Esophagus muscularis mucosa (tissue), 4 donors: ENCODE measurements around the gene DDX4.

Experiments
- EP300 ChIP-seq: sonication (generic); formaldehyde crosslinking; IDR thresholded peaks from one replicate; pipeline ENCODE4 v1.6.1; 2017; ENCODE audit warnings: antibody characterized with exemption
- POLR2A ChIP-seq: fragments of 450-650 bp; IDR thresholded peaks from one replicate; pipeline ENCODE4 v1.6.1; 2017; ENCODE audit warnings: antibody characterized with exemption, moderate library complexity, mild to moderate bottlenecking, low read depth
- POLR2AphosphoS5 ChIP-seq, 2 donors: sonication (generic); formaldehyde crosslinking; IDR thresholded peaks; one replicate each; pipeline ENCODE4 v1.6.1; 2017; ENCODE audit warnings: antibody characterized with exemption in 2 of 2
- TF ChIP-seq, protein P1 (sequence below), 3 experiments: fragments of 200-600 bp in 2 of 3; fragments of 450-650 bp in 1 of 3; sonication (generic) in 2 of 3; IDR thresholded peaks; one replicate each; pipeline ENCODE4 v1.5.1; 2017 to 2019; ENCODE audit warnings: antibody characterized with exemption in 3 of 3, mild to moderate bottlenecking in 2 of 3, moderate library complexity in 1 of 3

- TF ChIP-seq, protein P1, sequence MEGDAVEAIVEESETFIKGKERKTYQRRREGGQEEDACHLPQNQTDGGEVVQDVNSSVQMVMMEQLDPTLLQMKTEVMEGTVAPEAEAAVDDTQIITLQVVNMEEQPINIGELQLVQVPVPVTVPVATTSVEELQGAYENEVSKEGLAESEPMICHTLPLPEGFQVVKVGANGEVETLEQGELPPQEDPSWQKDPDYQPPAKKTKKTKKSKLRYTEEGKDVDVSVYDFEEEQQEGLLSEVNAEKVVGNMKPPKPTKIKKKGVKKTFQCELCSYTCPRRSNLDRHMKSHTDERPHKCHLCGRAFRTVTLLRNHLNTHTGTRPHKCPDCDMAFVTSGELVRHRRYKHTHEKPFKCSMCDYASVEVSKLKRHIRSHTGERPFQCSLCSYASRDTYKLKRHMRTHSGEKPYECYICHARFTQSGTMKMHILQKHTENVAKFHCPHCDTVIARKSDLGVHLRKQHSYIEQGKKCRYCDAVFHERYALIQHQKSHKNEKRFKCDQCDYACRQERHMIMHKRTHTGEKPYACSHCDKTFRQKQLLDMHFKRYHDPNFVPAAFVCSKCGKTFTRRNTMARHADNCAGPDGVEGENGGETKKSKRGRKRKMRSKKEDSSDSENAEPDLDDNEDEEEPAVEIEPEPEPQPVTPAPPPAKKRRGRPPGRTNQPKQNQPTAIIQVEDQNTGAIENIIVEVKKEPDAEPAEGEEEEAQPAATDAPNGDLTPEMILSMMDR (IDR thresholded peaks at IDR 0.05): no peak
- TF ChIP-seq POLR2AphosphoS5 (IDR thresholded peaks at IDR 0.05) (no peak), POLR2A (no peak), EP300 (no peak)
Measured at GRCh38 chr5:55832446-55832845, 94.6 kb downstream of the DDX4 start.
